Measurements from ENCODE around the gene LACTBL1.
"Not testable (repeated sequence)": the region's sequence is repeated elsewhere in the genome, so short reads cannot be mapped to it uniquely, and the experiment has no call there.

Gene LACTBL1

DNA sequence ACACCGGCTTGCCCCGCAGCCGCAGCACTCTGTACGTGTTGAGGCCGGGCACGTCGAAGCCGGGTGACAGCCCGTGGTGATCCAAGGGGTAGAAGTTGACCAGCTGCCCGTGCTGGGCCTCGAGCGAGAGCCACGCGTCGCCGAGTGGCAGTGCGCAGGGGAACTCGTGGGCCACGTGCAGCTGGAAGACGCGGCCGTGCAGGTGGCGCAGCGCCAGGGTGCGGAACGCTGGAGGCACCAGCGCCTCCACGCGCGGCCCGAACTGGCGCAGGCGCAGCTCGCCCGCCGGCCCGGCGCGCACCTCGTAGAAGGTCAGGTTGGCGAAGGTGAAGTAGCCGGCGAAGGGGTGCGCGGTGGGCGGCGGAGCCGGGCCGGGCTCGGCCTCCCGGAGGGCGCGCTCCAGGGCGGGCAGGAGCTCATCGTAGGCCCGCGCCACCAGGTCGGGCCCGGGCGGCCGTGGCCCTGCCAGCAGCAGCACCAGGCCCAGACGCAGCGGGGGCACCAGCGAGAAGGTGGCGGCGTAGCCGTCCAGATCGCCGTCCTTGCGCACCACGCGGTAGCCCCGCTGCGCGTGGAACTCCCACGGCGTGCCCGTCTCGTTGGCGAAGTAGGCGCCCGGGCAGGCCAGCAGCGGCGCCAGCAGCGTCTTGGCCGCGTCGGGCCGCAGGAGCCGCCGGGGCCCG is 19.5 kb downstream of the LACTBL1 start:
- no peaks in the 10 kb centered on the region for H3K36me3 ChIP-seq (ENCODE audit: insufficient read depth, insufficient read length, low read length)
- peaks cover 3% of the 10 kb centered on the region for H3K4me1 ChIP-seq (ENCODE audit: insufficient read depth, insufficient read length)
- DNase-seq (ENCODE audit: low read depth, low spot score) = no peak
- H3K9me3 ChIP-seq (ENCODE audit: insufficient read depth, low read length) = no peaks in the 10 kb centered on the region
- peak overlapping the region; percentile 70 for H3K9ac ChIP-seq (ENCODE audit: insufficient read length, low read depth)
- H3K4me3 ChIP-seq (ENCODE audit: insufficient read length, low read depth) = peak overlapping the region; percentile 54
- TF ChIP-seq SUZ12 (IDR thresholded peaks at IDR 0.05; ENCODE audit: extremely low read depth, insufficient read depth, insufficient read length) = peak; percentile 76
- TF ChIP-seq YY1 (IDR thresholded peaks at IDR 0.05; ENCODE audit: insufficient read depth, insufficient read length) = no peak
- peaks cover 50% of the 10 kb centered on the region for H3K27me3 ChIP-seq (ENCODE audit: insufficient read depth, insufficient read length)

GRCh38 chr1:22952694-22953056 is 20.0 kb downstream of the LACTBL1 start:
- H3K4me3 ChIP-seq (ENCODE audit: insufficient read length, low read depth) = no peak overlapping the region
- peaks cover 50% of the 10 kb centered on the region for H3K27me3 ChIP-seq (ENCODE audit: insufficient read depth, insufficient read length)
- H3K9me3 ChIP-seq (ENCODE audit: insufficient read depth, low read length) = no peaks in the 10 kb centered on the region
- H3K36me3 ChIP-seq (ENCODE audit: insufficient read depth, insufficient read length, low read length) = no peaks in the 10 kb centered on the region
- no peak for TF ChIP-seq YY1 (IDR thresholded peaks at IDR 0.05; ENCODE audit: insufficient read depth, insufficient read length)
- TF ChIP-seq SUZ12 (IDR thresholded peaks at IDR 0.05; ENCODE audit: extremely low read depth, insufficient read depth, insufficient read length) = no peak
- no peak for TF ChIP-seq ZNF274 (IDR thresholded peaks at IDR 0.05; ENCODE audit: low read depth, low read length)
- no peak for DNase-seq (ENCODE audit: low read depth, low spot score)
- peak overlapping the region; percentile 26 for H3K9ac ChIP-seq (ENCODE audit: insufficient read length, low read depth)
- H3K4me1 ChIP-seq (ENCODE audit: insufficient read depth, insufficient read length) = peaks cover 3% of the 10 kb centered on the region

- Histone ChIP-seq H3K27me3 (ENCODE audit: insufficient read depth, insufficient read length) (peaks cover 50% of the 10 kb centered on the region), H3K9me3 (ENCODE audit: insufficient read depth, low read length) (no peaks in the 10 kb centered on the region), H3K36me3 (ENCODE audit: insufficient read depth, insufficient read length, low read length) (no peaks in the 10 kb centered on the region), H3K4me1 (ENCODE audit: insufficient read depth, insufficient read length) (peaks cover 3% of the 10 kb centered on the region), H3K4me3 (ENCODE audit: insufficient read length, low read depth) (no peak overlapping the region), H3K9ac (ENCODE audit: insufficient read length, low read depth) (no peak overlapping the region)
- DNase-seq (ENCODE audit: low read depth, low spot score) = no peak
- no peak for TF ChIP-seq ZNF274 (IDR thresholded peaks at IDR 0.05; ENCODE audit: low read depth, low read length)
These were observed 20.9 kb downstream of the LACTBL1 start for GRCh38 chr1:22951796-22952195.

- no peak for DNase-seq (ENCODE audit: low read depth, low spot score)
- H3K27me3 ChIP-seq (ENCODE audit: insufficient read depth, insufficient read length) = peaks cover 39% of the 10 kb centered on the region
- no peak overlapping the region for H3K4me3 ChIP-seq (ENCODE audit: insufficient read length, low read depth)
- peaks cover 3% of the 10 kb centered on the region for H3K4me1 ChIP-seq (ENCODE audit: insufficient read depth, insufficient read length)
- H3K9me3 ChIP-seq (ENCODE audit: insufficient read depth, low read length) = no peaks in the 10 kb centered on the region
- H3K9ac ChIP-seq (ENCODE audit: insufficient read length, low read depth) = no peak overlapping the region
- H3K36me3 ChIP-seq (ENCODE audit: insufficient read depth, insufficient read length, low read length) = no peaks in the 10 kb centered on the region
- TF ChIP-seq YY1 (IDR thresholded peaks at IDR 0.05; ENCODE audit: insufficient read depth, insufficient read length) (no peak), SUZ12 (IDR thresholded peaks at IDR 0.05; ENCODE audit: extremely low read depth, insufficient read depth, insufficient read length) (no peak), ZNF274 (IDR thresholded peaks at IDR 0.05; ENCODE audit: low read depth, low read length) (no peak)
These were observed 22.8 kb downstream of the LACTBL1 start for GRCh38 chr1:22949822-22950331.

- not testable (repeated sequence) for H3K4me1 ChIP-seq (ENCODE audit: insufficient read depth, insufficient read length); H3K9ac ChIP-seq (ENCODE audit: insufficient read length, low read depth); H3K4me3 ChIP-seq (ENCODE audit: insufficient read length, low read depth); H3K27me3 ChIP-seq (ENCODE audit: insufficient read depth, insufficient read length); H3K9me3 ChIP-seq (ENCODE audit: insufficient read depth, low read length); H3K36me3 ChIP-seq (ENCODE audit: insufficient read depth, insufficient read length, low read length); DNase-seq (ENCODE audit: low read depth, low spot score)
These were observed 27.5 kb downstream of the LACTBL1 start for GRCh38 chr1:22945171-22945570.

DNA sequence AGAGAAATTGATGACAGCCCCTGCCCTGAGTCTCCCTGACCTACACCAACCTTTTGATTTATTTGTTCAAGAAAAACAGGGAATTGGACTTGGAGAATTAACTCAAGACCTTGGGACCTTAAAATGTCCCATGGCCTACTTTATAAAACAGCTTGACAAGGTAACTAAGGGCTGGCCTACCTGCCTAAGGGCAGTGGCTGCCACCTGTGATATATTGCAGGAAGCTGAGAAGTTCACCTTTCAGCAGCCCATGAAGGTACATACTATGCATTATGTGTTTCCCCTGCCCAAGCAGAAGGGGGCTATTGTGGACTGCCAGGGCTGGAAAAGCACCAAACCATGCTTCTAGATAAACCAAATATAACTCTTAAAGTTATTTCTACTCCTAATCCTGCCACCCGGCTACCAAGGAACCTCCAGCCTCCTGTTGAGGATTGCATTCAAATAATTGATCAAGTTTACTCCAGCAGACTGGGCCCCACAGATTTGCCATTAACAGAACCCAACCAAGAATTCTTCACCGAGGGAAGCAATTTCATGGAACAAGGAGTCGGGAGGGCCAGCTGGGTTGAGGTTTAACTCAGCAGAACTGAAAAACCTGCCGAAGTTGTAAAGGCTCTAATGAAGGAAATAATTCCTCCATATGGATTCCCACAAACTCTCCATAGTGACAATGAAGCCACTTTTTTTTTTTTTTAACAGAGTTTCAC is 28.2 kb downstream of the LACTBL1 start:
- no peak overlapping the region for H3K4me3 ChIP-seq (ENCODE audit: insufficient read length, low read depth)
- no peak for TF ChIP-seq YY1 (IDR thresholded peaks at IDR 0.05; ENCODE audit: insufficient read depth, insufficient read length)
- TF ChIP-seq SUZ12 (IDR thresholded peaks at IDR 0.05; ENCODE audit: extremely low read depth, insufficient read depth, insufficient read length) = no peak
- TF ChIP-seq ZNF274 (IDR thresholded peaks at IDR 0.05; ENCODE audit: low read depth, low read length) = no peak
- H3K9ac ChIP-seq (ENCODE audit: insufficient read length, low read depth) = no peak overlapping the region
- peaks cover 9% of the 10 kb centered on the region; the same call in 1 of the 2 replicates for H3K9me3 ChIP-seq (ENCODE audit: insufficient read depth, low read length)
- no peaks in the 10 kb centered on the region for H3K36me3 ChIP-seq (ENCODE audit: insufficient read depth, insufficient read length, low read length)
- H3K27me3 ChIP-seq (ENCODE audit: insufficient read depth, insufficient read length) = peaks cover 3% of the 10 kb centered on the region
- H3K4me1 ChIP-seq (ENCODE audit: insufficient read depth, insufficient read length) = no peaks in the 10 kb centered on the region
- no peak for DNase-seq (ENCODE audit: low read depth, low spot score)

DNA sequence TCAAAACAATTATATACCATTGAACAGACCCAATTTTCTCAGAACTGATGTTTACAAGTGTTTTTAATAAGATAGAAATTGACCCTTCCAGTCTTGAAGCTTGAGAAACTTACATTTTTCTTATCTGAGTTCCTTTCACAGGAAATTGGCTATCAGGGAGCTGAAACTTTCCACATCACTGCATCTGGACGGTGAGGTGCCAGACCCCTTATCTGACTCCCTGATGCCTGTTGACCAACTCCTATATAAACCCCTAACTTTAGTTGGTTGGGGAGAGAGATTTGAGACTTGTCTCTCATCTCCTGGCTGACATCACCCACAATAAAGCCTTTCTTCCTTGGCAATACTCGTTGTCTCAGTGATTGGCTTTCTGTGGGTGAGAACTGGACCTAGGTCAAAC is 31.4 kb downstream of the LACTBL1 start:
- H3K27me3 ChIP-seq (ENCODE audit: insufficient read depth, insufficient read length) = peaks cover 3% of the 10 kb centered on the region

More for the DNA sequence above, 31.4 kb downstream of the LACTBL1 start:
- Histone ChIP-seq H3K9ac (ENCODE audit: insufficient read length, low read depth) (no peak overlapping the region), H3K36me3 (ENCODE audit: insufficient read depth, insufficient read length, low read length) (no peaks in the 10 kb centered on the region), H3K9me3 (ENCODE audit: insufficient read depth, low read length) (peaks cover 9% of the 10 kb centered on the region; the same call in 1 of the 2 replicates), H3K4me1 (ENCODE audit: insufficient read depth, insufficient read length) (no peaks in the 10 kb centered on the region), H3K4me3 (ENCODE audit: insufficient read length, low read depth) (no peak overlapping the region)
- DNase-seq (ENCODE audit: low read depth, low spot score) = no peak
- TF ChIP-seq ZNF274 (IDR thresholded peaks at IDR 0.05; ENCODE audit: low read depth, low read length) = no peak
- no peak for TF ChIP-seq YY1 (IDR thresholded peaks at IDR 0.05; ENCODE audit: insufficient read depth, insufficient read length)
- TF ChIP-seq SUZ12 (IDR thresholded peaks at IDR 0.05; ENCODE audit: extremely low read depth, insufficient read depth, insufficient read length) = no peak

All from NT2/D1 (cell line).